Mesenteric fat pad (tissue), 1 donor: ENCODE results near the gene ARHGEF12. TPM values are rescaled to one million over a fixed set of nuclear protein-coding genes. Genes with fewer than 3 reads are reported as not detected.

Experiments
- DNase-seq: peaks from one replicate; pipeline ENCODE4 v3.0.0-alpha.2; 2020; ENCODE audit warnings: low spot score
- total RNA-seq: library from RNA; stranded (reverse); fragmentation: NEBNext Ultra II Directional; extraction: Animal tissue kit (Norgen Biotek cat#: 25700); gene quantifications from one replicate; pipeline ENCODE4 v1.2.1, GENCODE V29; 2021
- donor health status: DM: yes; HTN: yes; CAD: no.

Gene ARHGEF12
- total RNA-seq, 1 donor from 2014 or later = 75.5 TPM

DNA sequence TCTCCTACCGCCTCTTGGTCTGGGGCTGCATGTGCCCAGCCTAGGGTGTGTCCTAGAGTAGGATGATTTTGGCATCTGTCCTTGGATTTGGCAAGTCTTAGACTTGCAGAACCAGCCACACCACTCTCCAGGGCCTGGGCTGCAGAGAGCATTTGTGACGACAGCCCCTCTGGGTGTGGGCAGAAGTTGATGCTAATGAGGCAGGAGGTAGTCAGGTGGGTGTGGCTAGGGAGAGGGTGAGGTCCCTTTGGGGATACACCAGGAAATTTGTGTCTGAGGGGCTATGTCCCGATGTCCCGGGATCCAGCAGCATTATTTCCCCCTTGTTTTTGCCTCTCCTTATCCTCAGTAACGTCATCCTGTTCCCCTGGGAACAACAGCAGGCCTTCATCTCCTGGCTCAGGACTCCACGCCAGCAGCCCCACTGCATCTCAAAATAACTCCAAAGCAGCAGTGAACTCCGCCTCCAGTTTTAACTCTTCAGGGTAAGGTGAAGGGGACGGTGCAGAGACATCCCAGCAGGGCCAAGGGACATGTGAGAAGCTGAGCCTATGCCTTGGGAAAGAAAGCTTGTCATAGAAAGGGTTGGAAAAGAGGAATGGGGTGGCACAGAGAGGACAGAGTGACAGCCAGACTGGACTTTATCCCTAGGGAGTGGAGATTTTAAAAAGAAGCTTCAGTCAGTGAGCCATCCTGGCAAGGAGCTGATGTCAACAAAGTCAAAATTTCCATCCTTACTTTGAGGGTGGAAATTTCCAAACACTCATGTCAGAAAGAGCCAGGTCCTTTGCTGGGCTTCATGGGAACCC is 19.1 kb upstream of the ARHGEF12 start:
- DNase-seq = no peak

DNA sequence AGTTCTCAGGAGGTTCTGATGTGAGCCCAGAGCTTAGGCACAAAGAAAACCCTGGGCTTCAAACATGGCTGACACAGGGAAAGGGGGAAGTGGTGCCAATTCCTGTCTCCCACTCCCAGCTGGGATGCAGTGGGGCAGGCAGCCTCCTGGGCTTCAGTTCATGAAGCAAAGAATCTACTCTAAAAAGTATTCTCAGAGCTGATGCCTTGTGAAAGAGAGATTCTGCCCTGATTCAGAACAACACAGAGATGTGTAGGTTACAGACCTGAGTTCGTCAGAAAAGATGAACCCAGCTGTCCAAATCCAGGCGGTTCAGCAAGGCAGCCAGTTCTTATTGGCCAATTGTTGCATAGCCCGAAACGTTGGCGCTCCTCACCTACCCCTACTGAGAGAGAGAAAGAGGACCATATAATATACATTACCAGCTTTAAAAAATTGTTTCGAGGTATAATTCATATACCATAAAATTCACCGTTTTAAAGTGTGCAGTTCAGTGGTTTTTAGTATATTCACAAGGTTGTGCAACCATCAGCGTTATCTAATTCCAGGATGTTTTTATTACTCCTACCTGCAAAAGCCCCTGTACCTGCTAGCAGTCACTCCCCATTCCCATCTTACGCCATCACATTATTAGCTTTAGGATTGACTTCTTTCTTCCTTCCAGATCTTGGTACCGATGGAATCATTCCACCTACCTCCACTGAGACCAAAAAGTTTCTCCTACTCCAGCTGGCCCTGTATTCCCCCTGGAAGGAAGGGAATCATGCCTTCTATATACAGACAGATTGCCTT is 18.3 kb upstream of the ARHGEF12 start:
- no peak for DNase-seq

DNA sequence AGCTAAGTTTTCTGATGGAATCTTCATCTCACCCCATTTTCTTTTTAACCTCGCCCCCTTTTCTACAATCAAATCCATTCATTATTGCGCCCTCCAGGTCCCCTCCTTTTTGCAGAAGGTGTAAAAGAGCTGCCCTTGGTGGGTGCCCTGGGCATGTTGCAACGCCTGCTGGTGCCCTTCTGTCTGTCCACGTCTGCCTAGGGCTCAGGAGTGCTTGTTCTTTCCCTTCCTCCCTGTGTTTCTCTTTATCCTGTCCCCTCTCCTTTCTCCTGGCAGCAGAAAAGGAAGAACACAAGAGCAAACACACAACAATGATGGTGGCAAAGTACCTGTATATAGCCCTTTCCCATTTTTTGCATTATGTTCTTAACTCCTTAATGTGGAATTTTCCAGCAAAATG is 17.3 kb upstream of the ARHGEF12 start:
- no peak for DNase-seq

DNA sequence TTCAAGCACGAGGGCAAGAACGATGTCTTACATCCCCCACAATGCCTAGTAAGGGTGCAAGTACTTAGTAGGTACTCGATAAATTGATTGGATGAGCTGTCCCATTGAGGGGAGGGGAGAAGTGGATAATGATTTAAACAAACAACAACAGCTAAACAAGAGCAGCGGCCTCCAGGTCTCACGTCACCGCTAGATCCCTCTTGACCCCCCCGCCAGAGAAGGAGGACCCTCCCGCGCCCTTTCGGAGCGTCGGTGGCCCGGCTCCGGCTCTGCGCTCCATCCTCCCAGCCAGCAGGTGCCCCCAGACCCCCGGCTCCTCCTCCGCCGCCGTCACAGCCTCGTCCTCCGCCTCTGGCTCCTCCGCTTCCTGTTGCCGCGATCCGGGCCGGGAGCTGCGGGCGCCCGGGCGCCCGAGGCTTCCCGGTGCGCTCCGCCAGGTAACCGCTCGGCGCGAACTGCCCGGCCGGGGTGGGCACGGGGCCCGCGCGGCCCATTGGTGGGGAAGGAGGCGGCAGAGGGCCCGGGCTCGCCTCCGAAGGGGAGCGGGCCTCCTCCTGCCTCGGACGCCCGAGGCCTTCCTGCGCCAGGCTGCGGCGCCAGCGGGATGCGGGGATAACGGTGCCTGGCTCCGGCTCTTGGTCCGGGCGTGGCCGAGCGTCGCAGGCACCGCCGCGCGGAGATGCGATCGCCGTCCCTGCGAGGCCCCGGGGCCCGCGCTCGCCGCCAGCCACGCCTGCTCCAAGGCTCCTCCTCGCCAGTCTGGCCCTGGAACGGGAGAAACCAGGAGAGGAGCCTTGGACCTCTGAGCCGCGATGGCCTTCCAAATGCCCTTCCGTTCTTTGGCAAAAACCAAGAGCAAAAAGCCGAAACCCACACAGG is 11.0 kb upstream of the ARHGEF12 start, which contains the start of gene TLCD5:
Gene TLCD5 (plus strand): TSS at position 368 of the 879 bp plus-strand sequence. CDS start 2,143 bp downstream, outside the sequence.
- no peak for DNase-seq

DNA sequence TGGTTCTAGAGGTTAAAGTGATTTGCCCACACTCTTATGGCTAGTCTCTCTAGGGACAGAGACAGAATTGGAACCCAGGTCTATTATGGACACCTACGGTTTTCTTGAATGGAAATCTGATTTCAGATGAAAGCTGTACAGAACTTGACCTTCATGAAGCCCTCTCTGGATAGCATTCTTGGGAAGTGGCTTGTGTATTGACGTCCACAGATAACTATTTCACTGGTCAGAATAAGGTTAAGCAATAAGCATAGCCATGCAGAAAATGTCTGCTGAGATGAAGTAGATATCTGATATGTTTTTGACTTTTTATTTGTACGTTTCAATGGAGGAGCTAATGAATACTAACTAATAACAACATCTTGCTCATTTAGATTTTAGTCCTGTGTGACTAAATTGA is 10.0 kb upstream of the ARHGEF12 start:
- no peak for DNase-seq

DNA sequence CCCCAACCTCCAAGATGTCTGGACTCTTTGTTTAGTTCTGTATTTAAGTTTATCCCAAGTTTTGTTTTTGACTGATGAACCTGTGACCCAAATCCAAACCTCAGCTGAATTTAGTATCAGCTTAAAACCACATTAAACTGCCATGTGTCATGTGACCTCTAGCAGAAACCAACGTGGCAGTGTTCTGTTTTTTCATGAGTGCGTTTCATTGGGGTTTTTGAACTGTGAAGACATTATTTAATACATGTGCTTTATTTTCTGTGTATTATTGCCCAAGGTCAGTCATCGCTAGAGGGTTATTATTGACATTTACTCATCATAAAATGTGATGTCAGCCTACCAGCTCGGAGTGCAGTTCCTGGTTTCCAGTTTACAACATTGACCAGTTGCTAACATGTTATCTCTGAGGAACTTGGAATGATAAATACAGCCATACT is 9.3 kb upstream of the ARHGEF12 start:
- no peak for DNase-seq

DNA sequence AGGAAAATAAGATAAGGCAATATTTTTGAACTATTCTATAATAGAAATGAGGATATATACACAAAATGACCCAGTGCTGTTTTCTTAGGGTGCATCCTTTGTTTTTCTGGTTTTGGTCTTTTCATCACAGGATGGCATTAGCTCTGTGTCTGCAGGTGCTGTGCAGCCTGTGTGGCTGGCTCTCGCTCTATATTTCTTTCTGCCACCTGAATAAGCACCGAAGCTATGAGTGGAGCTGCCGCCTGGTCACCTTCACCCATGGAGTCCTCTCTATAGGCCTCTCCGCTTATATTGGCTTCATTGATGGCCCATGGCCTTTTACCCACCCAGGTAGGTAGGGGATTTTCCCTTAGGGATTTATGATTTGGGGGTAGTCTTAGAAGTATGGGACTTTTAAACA is 8.9 kb upstream of the ARHGEF12 start:
- DNase-seq = no peak

DNA sequence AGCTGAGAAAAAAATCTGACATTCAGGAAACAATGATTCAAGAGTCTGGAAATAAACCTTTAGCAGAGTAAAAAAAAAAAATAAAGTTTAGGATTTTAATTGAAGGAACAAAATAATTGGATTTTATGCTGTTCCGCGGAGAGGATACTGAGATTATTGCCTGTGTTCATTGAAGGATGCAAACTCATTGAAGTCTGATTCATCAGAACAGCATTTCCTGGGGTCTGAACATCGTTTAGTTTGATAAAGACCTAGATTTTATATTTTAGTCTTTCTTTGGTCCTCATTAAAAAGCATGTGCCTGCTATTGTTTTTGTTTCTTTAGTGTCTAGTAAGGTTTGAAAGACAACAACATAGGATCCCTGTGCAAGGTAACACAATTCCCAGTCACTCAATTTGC is 6.7 kb upstream of the ARHGEF12 start:
- DNase-seq = no peak

DNA sequence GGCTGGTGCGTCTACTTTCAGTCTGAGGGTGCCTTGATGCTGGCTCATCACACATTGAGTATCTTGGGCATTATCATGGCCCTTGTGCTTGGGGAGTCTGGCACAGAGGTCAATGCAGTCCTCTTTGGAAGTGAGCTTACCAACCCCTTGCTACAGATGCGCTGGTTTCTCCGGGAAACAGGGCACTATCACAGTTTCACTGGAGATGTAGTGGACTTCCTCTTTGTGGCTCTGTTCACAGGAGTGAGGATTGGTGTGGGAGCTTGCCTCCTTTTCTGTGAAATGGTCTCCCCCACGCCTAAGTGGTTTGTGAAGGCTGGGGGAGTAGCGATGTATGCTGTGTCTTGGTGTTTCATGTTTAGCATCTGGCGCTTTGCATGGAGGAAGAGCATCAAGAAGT is 6.2 kb upstream of the ARHGEF12 start:
- DNase-seq = no peak

DNA sequence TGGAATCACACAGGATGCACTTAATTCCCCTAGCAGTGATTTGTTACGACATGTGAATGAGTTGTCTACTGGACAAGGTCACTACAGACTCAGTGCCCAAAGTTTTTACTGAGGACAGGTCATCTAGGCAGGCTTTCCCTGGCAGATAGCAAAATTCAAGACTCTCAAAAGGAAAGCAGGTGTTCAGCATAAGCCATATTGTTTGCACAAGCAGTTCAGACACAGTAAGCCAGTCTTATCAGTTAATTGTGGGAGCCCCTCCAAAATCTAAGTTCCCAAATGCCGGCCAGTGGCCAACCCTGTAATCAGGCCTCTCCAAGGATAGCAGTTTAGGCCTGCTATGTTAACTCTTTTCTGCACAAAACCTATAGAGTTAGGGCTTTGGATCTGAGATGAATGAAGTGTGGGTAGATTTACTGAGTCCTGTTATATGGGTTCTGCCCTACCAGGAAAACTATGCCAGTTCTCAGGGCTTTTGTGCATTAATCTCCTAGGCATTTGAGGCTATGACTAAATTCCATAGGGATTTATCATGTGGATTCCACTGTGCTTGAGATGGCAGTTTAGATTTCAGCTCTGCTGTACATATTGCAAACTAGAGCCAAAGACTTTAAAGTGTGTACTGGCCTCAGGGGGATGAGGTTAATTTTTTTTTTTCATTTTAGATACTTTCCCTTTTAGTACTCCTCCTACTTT is 4.8 kb upstream of the ARHGEF12 start:
- DNase-seq = no peak

DNA sequence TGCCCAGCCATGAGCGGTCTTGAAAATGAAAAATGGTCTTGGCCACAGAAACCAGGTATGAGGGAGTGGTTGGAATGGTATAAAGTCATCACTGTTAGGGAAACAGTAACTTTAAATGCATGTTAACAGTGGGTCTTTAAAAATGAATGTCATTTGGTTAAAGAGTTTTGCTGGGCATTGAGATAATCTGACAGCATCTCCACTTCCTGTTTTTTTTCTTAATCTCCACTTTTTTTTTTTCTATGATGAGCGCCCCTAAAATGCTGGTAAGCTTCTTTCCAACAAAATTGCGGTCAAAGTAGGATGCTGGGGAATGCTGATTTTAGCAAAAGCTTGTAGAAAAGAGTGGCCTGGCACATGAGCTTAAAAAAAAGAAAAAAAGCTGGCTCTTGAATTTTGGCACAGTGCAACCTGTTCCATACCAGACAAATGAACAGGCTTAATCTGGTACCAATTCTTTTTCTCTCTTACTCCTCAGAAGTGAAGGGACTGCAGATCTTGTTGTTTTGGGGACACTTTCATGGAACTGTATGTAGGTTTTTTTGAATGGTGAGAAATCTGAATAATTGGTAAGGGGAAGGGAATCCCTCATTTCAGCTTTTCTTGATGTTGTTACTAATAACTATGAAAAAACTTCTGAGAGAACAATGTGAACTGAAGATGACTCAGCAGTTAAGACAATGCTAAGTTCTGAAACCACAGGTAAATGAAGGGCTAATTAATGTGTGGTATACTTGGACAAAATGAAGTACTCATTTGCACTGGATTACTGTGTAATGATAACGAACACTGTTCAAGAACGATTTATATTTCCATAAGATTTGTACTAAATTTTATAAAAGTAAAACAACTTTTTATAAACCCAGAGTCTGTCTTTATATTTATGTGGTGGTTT is 3.1 kb upstream of the ARHGEF12 start:
- DNase-seq = no peak

DNA sequence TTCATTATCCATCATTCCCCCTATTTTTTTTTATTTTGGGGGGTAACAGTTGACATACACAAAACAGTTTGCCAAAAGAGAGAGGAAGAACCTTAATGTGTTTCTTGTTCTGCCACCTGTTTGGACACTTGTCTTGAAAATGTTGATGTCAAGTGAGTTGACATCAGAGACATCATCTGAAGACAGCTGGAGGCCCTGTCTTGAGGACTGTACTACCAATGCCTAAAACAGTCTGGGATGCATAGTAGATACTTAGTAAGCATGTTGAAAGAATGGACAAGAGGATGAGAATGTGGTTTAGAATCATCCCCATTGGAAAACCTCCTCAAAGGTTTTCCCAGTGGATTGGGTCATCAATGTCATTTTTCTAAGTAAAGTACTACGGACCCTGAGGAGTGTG is 2.4 kb upstream of the ARHGEF12 start:
- no peak for DNase-seq

DNA sequence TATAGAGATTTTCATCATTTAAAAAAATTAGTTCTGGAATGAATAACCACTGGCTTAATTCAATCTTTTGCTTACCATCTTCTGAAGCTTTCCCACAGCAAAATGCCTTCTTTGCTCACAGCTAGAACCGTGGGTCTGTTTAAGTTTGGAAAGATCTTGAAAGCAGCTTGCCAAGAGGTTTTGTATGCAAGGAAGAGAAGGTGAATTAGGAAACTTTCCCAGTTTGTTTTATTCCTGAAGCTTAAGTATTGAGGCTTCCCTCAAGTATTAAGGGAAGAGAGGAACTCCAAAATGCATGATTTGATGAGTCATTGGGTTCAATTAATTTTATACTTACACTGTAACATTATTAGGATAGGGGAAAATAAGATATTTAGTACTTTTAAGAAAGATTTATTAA is 1.9 kb upstream of the ARHGEF12 start:
- no peak for DNase-seq

DNA sequence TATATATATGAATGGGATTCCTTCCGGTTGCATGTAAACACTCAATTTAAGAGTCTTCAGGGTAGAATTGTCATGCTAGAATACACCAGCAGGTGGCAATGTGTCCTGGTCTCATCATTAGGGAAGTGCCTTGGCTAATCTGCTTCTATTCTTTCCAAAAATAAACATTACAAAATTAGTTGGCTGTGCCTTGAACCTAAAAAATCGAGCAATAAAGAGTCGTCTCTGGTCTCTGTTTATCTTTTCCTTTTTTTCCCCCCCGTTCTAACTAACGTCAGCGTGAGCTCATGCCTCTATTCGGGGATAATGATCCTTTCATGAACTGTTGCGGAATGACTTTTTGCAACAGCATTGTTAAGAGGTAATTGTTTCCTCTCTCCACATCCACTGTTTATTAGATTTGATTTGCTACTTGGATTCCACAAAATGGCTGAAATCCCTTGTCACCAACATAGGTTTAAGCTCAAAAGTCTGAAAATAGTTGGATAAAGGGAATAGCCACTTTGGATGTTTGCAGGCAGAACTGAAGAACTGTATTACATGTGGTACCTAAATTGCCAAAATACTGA is 1.2 kb upstream of the ARHGEF12 start:
- DNase-seq = no peak

DNA sequence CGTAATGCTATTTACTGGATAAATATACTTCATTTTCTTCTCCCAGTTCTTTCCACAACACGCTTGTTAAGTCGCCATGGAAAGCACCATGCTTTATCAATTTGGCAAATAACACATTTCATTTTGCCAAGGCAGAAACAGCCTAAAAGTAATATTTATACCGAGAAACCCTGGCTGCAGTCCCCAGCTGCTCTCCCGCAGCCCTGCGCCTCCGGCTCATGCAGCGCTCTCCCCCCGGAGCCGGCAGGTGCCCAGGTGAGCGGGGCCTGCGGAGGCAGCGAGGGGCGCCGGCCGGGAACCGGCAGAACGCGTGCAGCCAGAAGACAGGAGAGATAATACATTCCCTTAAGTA is 681 bp upstream of the ARHGEF12 start:
- DNase-seq = no peak

DNA sequence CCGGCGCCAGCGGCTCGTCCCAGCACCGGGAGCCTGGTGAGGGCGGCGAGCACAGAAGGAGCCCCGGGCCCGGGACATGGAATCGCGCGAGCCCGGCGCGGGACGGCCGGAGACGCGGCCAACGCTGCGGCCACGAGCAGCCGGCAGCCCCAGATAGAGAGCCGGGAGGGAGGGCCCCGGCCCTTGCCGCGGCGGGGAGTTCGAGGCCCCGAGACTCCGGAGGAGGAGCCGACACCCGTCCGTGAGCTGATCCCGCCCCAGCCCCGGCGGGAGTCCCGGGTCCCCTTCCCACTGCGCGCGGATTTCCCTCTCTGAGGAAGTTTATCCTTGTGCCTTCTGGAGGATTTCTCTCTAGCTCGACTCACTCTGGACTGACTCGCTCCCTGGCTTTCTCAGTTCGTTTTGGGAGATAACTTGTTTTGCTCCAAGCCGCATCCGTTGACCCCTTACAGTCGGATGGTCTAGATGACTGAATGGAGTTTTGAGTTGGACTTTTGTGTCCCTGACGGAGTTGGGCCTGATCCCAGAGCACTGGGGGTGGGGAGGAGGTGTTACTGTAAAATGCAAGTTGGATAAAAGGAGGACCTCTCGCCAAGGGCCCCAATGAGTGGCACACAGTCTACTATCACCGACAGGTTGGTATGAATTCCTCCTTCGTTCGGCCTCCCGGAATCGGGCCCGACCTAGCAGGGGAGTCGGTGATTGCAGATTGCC is 585 bp downstream of the ARHGEF12 start:
- no peak for DNase-seq

DNA sequence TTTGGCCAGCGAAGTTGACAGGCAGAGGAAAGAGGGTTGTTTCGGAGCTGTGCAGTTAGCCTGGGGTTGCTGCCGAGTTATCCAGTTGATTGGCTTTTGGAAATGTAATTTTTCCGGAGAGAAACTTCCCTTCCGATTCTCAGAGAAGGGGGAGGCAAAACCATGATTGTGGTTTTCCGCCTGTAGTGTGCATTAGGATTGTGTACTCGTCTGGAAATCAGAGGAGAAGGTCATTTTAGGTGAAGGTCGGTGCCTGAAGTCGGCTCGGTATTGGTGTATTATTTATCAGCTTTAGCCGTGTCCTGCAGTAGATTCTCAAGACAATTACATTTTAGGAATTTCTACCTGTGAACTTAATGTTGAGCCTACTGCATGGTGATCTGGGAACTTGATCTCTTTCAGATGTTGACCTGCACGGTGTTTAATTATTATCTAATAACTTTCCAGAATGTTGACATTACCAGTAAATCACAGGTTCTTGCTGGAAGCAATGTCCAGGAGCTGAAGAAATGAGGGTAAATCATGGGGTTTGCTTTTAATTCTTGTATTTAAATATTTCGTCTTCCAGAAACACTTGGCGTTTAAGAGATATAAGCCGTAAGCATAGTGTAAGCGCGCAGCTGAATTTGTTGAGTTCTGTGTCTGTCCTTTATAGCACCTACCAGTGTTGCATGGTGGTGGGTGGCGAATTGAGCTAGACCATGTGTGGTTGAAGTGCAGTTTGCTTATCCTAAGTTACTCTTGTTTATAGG is 1.3 kb downstream of the ARHGEF12 start:
- no peak for DNase-seq
